Erythroblast (primary cell): Measurements from ENCODE around the gene CLMN.

Experiments
- GATA1 ChIP-seq: IDR thresholded peaks from 2 replicates; pipeline ENCODE4 v1.6.1; 2011; ENCODE audit warnings: low read depth, mild to moderate bottlenecking, control low read depth, low read length, moderate library complexity
- POLR2A ChIP-seq: IDR thresholded peaks from 2 replicates; pipeline ENCODE4 v1.6.1; 2011; ENCODE audit warnings: mild to moderate bottlenecking, low read length

- TF ChIP-seq POLR2A: no peak
- no peak for TF ChIP-seq GATA1
These were observed 101.7 kb downstream of the CLMN start for GRCh38 chr14:95218006-95218405.
